SK-N-SH (cell line): ENCODE results near the gene TCTN1. TPM values are rescaled to one million over a fixed set of nuclear protein-coding genes. Genes with fewer than 3 reads are reported as not detected.

Experiments
- CTCF ChIA-PET: fragments of 300-600, 350-600 bp; formaldehyde crosslinking; extraction: SDS; loops from one replicate; lab custom pipeline; 2021; lab: Yijun Ruan, JAX
- POLR2A ChIA-PET: fragments of 350-600 bp; sonication (Branson Sonifier 250); formaldehyde crosslinking; extraction: SDS; loops from one replicate; lab custom pipeline; 2020; ENCODE audit warnings: antibody characterized with exemption, inconsistent platforms; lab: Yijun Ruan, JAX
- DNase-seq: peaks from one replicate; pipeline ENCODE4 v3.0.0; 2012
- H2AFZ ChIP-seq: fragments of 200-600 bp; sonication (generic); 2 replicates; pipeline ENCODE4 v1.8.1; 2016; ENCODE audit warnings: antibody characterized with exemption, mild to moderate bottlenecking, low read depth
- H3F3A ChIP-seq: fragments of 200-600 bp; sonication (generic); replicated peaks from 2 replicates; pipeline ENCODE3; 2016; ENCODE audit warnings: antibody characterized with exemption, mild to moderate bottlenecking; ENCODE audit not compliant: insufficient read depth
- H3K27ac ChIP-seq, 2 experiments: fragments of 200-500 bp in 1 of 2; fragments of 200-600 bp in 1 of 2; sonication (Bioruptor generic) in 1 of 2; sonication (generic), shearing (Covaris generic) in 1 of 2; 2 replicates each; pipeline versions ENCODE4 v1.5.1 to v1.6.1; 2014 to 2016; ENCODE audit warnings: low read depth in 2 of 2, inconsistent platforms in 1 of 2, low read length in 1 of 2, mild to moderate bottlenecking in 1 of 2, mixed read lengths in 1 of 2
- H3K27me3 ChIP-seq: fragments of 200-600 bp; sonication (generic), shearing (Covaris generic); 2 replicates; pipeline ENCODE4 v1.6.1; 2016; ENCODE audit warnings: mixed run types; ENCODE audit not compliant: insufficient read depth
- H3K36me3 ChIP-seq, 2 experiments: fragments of 200-500 bp in 1 of 2; fragments of 200-600 bp in 1 of 2; sonication (Bioruptor generic) in 1 of 2; sonication (generic) in 1 of 2; replicated peaks in 1 of 2; 2 replicates each; pipeline versions ENCODE3 to v1.5.1; 2014 to 2016; ENCODE audit warnings: low read length in 1 of 2, mild to moderate bottlenecking in 1 of 2; ENCODE audit not compliant: insufficient read depth in 2 of 2, control insufficient read depth in 1 of 2
- H3K4me1 ChIP-seq, 2 experiments: fragments of 200-500 bp in 1 of 2; fragments of 200-600 bp in 1 of 2; sonication (Bioruptor generic) in 1 of 2; sonication (generic), shearing (Covaris generic) in 1 of 2; 2 replicates each; pipeline versions ENCODE4 v1.5.1 to v1.6.1; 2014 to 2016; ENCODE audit warnings: low read depth in 1 of 2, low read length in 1 of 2, mixed run types in 1 of 2; ENCODE audit not compliant: insufficient read depth in 2 of 2, control insufficient read depth in 1 of 2
- H3K4me2 ChIP-seq: fragments of 200-600 bp; sonication (generic), shearing (Covaris generic); 2 replicates; pipeline ENCODE4 v1.6.1; 2017; ENCODE audit warnings: mixed run types
- H3K4me3 ChIP-seq, 2 experiments: fragments of 200-500 bp in 1 of 2; fragments of 200-600 bp in 1 of 2; sonication (Bioruptor generic) in 1 of 2; sonication (generic), shearing (Covaris generic) in 1 of 2; 2 replicates each; pipeline versions ENCODE4 v1.5.1 to v1.8.1; 2014 to 2016; ENCODE audit warnings: low read depth in 2 of 2, inconsistent platforms in 1 of 2, low read length in 1 of 2, mild to moderate bottlenecking in 1 of 2, mixed read lengths in 1 of 2, moderate library complexity in 1 of 2
- H3K79me2 ChIP-seq: fragments of 200-600 bp; sonication (generic); 2 replicates; pipeline ENCODE4 v1.8.1; 2017; ENCODE audit warnings: mild to moderate bottlenecking; ENCODE audit not compliant: insufficient read depth
- H3K9ac ChIP-seq: fragments of 200-600 bp; sonication (generic); 2 replicates; pipeline ENCODE4 v1.6.1; 2017; ENCODE audit warnings: mixed run types
- H3K9me2 ChIP-seq: fragments of 200-600 bp; sonication (generic); 2 replicates; pipeline ENCODE4 v1.6.1; 2017; ENCODE audit warnings: mixed run types
- H3K9me3 ChIP-seq: fragments of 200-600 bp; sonication (generic); 2 replicates; pipeline ENCODE4 v1.6.1; 2017; ENCODE audit warnings: mixed run types, mild to moderate bottlenecking, moderate library complexity
- H4K20me1 ChIP-seq: fragments of 200-600 bp; sonication (generic); 2 replicates; pipeline ENCODE4 v1.6.1; 2017; ENCODE audit warnings: mild to moderate bottlenecking, mixed run types; ENCODE audit not compliant: insufficient read depth
- CHD2 ChIP-seq: fragments of 150-350 bp; IDR thresholded peaks from 2 replicates; pipeline ENCODE4 v1.6.1; 2018; ENCODE audit warnings: low read length; ENCODE audit not compliant: partially characterized antibody
- EZH2phosphoT487 ChIP-seq: fragments of 200-600 bp; sonication (generic); IDR thresholded peaks from 2 replicates; pipeline ENCODE4 v1.6.1; 2017; ENCODE audit warnings: low read depth, mixed run types, mild to moderate bottlenecking, antibody characterized with exemption, moderate library complexity, borderline replicate concordance
- FOSL2 ChIP-seq: IDR thresholded peaks from 2 replicates; pipeline ENCODE4 v1.4.0; 2012; ENCODE audit warnings: low read depth, mild to moderate bottlenecking, moderate library complexity, borderline replicate concordance
- JUND ChIP-seq: IDR thresholded peaks from 2 replicates; pipeline ENCODE4 v1.4.0; 2012
- NRF1 ChIP-seq: IDR thresholded peaks from 2 replicates; pipeline ENCODE4 v1.6.1; 2012; ENCODE audit warnings: low read depth, mild to moderate bottlenecking, low read length
- POLR2AphosphoS5 ChIP-seq: IDR thresholded peaks from 2 replicates; pipeline ENCODE4 v1.6.1; 2012; ENCODE audit warnings: low read depth, low read length
- TAF1 ChIP-seq: IDR thresholded peaks from 2 replicates; pipeline ENCODE4 v1.6.1; 2012; ENCODE audit warnings: low read depth, mild to moderate bottlenecking, low read length, moderate library complexity, borderline replicate concordance
- TEAD4 ChIP-seq: IDR thresholded peaks from 2 replicates; pipeline ENCODE4 v1.4.0; 2012; ENCODE audit warnings: mild to moderate bottlenecking, borderline replicate concordance; ENCODE audit not compliant: insufficient read depth
- YY1 ChIP-seq: IDR thresholded peaks from 2 replicates; pipeline ENCODE4 v1.4.0; 2012; ENCODE audit warnings: low read depth, mild to moderate bottlenecking
- WGBS: methylation state at CpG from one replicate; pipeline ENCODE4 v1.1.6; 2017; ENCODE audit warnings: low lambda C conversion rate; 5-methylcytosine and 5-hydroxymethylcytosine counted together
- polyA plus RNA-seq, 3 experiments: library from polyadenylated mRNA; depleted of rRNA; stranded (reverse); fragments of >200 nt; gene quantifications; 2 replicates each; pipeline ENCODE4 v1.2.3, GENCODE V29; 2012
- TF ChIP-seq, protein P1 (sequence below): fragments of 200-600 bp; sonication (generic); IDR thresholded peaks from 2 replicates; pipeline ENCODE4 v1.6.1; 2017; ENCODE audit warnings: antibody characterized with exemption, mild to moderate bottlenecking, moderate library complexity
- TF ChIP-seq, protein P2 (sequence below): IDR thresholded peaks from 2 replicates; pipeline ENCODE4 v1.6.1; 2012; ENCODE audit warnings: mild to moderate bottlenecking, low read depth, low read length, moderate library complexity
- TF ChIP-seq, protein P3 (sequence below): IDR thresholded peaks from 2 replicates; pipeline ENCODE4; 2012

The TCTN1 gene
- polyA plus RNA-seq, 1 of the 3 experiments (the other 2 are of a cell fraction): 40.2 TPM

DNA sequence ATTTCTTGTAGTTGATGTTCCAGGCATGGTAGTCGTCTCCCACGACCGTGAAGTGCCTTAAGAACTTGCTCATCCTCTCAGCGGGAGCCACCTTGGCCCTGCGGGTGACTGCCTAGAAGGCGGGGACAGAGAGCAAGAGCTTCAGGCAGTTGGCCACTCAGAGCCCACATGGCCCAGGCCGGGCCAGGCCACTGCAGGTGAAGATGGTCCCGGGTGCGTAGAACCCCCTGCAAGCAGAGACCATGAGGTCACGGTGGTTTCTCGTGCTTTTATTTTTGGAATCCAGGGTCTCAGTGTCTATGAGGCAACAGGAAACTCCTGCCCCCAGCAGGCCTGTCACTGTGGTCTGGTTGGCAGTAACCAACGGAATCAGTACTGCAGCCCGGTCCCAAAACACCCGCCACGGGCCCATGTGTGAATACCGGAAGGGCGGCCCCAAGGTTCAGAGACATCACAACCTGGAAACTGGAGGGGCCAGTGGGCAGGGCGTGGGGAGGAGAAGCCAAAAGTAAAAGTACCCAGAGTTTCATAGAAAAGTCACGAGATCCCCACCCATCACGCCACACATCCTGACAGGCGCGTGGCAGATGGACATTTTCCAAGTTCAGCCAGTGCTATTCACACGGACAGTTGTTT lies 47.5 kb downstream of the TCTN1 start:
- CTCF ChIA-PET: no interaction called here
- POLR2A ChIA-PET: no interaction called here
- 70% methylated on average over 18 of the region's 23 CpGs for WGBS

DNA sequence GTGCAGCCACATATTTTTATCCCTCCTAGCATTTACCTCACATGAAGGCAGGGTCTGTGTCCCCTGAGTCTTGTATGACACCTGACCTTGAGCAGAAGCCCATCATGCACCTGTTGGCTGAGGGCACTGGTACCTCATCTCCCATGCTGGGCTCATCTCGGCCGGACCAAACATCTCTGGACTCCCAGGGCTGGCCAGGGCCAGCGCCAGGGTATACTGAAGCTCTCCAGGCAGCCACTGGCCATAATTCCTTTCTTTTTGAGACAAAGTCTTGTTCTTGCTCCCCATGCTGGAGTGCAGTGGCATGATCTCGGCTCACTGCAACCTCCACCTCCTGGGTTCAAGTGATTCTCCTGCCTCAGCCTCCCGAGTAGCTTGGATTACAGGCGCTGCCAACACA lies 53.0 kb downstream of the TCTN1 start:
- WGBS: 72% methylated on average over 5 of the region's 6 CpGs
- POLR2A ChIA-PET: no interaction called here

More for the DNA sequence above, 47.5 kb downstream of the TCTN1 start:
- DNase-seq: no peak
- Histone ChIP-seq H3K4me2 (no peak overlapping the region), H4K20me1 (no peaks in the 10 kb centered on the region), H3K4me3 (no peak overlapping the region), H3K4me1 (peaks cover 0 to 9% of the 10 kb centered on the region in 2 experiments; a peak in 1 of 4 replicates), H3K9me2 (no peaks in the 10 kb centered on the region), H2AFZ (no peak overlapping the region), H3F3A (no peaks in the 10 kb centered on the region), H3K27ac (no peak overlapping the region), H3K79me2 (no peaks in the 10 kb centered on the region), H3K9me3 (no peaks in the 10 kb centered on the region), H3K9ac (no peak overlapping the region), H3K27me3 (no peaks in the 10 kb centered on the region), H3K36me3 (no peaks in the 10 kb centered on the region)
- TF ChIP-seq FOSL2: no peak

More for the DNA sequence above, 53.0 kb downstream of the TCTN1 start:
- H3F3A ChIP-seq: no peaks in the 10 kb centered on the region
- H3K4me2 ChIP-seq: no peak overlapping the region
- no peak overlapping the region for H3K9ac ChIP-seq
- TF ChIP-seq YY1 (no peak), POLR2AphosphoS5 (no peak), CHD2 (no peak), TAF1 (no peak), NRF1 (no peak), EZH2phosphoT487 (no peak), JUND (no peak), TEAD4 (no peak)
- TF ChIP-seq, protein P1, sequence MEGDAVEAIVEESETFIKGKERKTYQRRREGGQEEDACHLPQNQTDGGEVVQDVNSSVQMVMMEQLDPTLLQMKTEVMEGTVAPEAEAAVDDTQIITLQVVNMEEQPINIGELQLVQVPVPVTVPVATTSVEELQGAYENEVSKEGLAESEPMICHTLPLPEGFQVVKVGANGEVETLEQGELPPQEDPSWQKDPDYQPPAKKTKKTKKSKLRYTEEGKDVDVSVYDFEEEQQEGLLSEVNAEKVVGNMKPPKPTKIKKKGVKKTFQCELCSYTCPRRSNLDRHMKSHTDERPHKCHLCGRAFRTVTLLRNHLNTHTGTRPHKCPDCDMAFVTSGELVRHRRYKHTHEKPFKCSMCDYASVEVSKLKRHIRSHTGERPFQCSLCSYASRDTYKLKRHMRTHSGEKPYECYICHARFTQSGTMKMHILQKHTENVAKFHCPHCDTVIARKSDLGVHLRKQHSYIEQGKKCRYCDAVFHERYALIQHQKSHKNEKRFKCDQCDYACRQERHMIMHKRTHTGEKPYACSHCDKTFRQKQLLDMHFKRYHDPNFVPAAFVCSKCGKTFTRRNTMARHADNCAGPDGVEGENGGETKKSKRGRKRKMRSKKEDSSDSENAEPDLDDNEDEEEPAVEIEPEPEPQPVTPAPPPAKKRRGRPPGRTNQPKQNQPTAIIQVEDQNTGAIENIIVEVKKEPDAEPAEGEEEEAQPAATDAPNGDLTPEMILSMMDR: no peak
- TF ChIP-seq, protein P2, sequence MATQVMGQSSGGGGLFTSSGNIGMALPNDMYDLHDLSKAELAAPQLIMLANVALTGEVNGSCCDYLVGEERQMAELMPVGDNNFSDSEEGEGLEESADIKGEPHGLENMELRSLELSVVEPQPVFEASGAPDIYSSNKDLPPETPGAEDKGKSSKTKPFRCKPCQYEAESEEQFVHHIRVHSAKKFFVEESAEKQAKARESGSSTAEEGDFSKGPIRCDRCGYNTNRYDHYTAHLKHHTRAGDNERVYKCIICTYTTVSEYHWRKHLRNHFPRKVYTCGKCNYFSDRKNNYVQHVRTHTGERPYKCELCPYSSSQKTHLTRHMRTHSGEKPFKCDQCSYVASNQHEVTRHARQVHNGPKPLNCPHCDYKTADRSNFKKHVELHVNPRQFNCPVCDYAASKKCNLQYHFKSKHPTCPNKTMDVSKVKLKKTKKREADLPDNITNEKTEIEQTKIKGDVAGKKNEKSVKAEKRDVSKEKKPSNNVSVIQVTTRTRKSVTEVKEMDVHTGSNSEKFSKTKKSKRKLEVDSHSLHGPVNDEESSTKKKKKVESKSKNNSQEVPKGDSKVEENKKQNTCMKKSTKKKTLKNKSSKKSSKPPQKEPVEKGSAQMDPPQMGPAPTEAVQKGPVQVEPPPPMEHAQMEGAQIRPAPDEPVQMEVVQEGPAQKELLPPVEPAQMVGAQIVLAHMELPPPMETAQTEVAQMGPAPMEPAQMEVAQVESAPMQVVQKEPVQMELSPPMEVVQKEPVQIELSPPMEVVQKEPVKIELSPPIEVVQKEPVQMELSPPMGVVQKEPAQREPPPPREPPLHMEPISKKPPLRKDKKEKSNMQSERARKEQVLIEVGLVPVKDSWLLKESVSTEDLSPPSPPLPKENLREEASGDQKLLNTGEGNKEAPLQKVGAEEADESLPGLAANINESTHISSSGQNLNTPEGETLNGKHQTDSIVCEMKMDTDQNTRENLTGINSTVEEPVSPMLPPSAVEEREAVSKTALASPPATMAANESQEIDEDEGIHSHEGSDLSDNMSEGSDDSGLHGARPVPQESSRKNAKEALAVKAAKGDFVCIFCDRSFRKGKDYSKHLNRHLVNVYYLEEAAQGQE: no peak
- TF ChIP-seq, protein P3, sequence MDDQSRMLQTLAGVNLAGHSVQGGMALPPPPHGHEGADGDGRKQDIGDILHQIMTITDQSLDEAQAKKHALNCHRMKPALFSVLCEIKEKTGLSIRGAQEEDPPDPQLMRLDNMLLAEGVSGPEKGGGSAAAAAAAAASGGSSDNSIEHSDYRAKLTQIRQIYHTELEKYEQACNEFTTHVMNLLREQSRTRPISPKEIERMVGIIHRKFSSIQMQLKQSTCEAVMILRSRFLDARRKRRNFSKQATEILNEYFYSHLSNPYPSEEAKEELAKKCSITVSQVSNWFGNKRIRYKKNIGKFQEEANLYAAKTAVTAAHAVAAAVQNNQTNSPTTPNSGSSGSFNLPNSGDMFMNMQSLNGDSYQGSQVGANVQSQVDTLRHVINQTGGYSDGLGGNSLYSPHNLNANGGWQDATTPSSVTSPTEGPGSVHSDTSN: no peak
- TF ChIP-seq, all 33 proteins: peak for 0
- Histone ChIP-seq H3K9me3 (no peaks in the 10 kb centered on the region), H3K9me2 (no peaks in the 10 kb centered on the region), H3K79me2 (no peaks in the 10 kb centered on the region), H3K27me3 (no peaks in the 10 kb centered on the region), H2AFZ (no peak overlapping the region), H3K4me1 (no peaks in the 10 kb centered on the region), H3K4me3 (no peak overlapping the region), H3K36me3 (no peaks in the 10 kb centered on the region), H3K27ac (no peak overlapping the region), H4K20me1 (no peaks in the 10 kb centered on the region)
- CTCF ChIA-PET: no interaction called here
- DNase-seq: no peak
